ENCODE results near the gene CLIP1. TPM values are rescaled to one million over a fixed set of nuclear protein-coding genes. Genes with fewer than 3 reads are reported as not detected.

Gene CLIP1
- total and polyA plus RNA-seq, 4 donors = 26.6 to 93.7 (median 45.8) TPM

- H3K9ac ChIP-seq (ENCODE audit: insufficient read depth in 1 of 2, low read length in 2 of 2) = no peak overlapping the region
- no peaks in the 10 kb centered on the region for H3K4me1 ChIP-seq (ENCODE audit: control insufficient read depth in 5 of 5, insufficient read depth in 5 of 5, low read length in 5 of 5)
- H3K27me3 ChIP-seq (ENCODE audit: control insufficient read depth in 3 of 3, insufficient read depth in 3 of 3, low read length in 2 of 3) = no peaks in the 10 kb centered on the region
- H3K27ac ChIP-seq (ENCODE audit: low read depth in 1 of 2, low read length in 1 of 2) = no peak overlapping the region
- peaks cover 4 to 12% (median 8%) of the 10 kb centered on the region in 4 donors for H3K36me3 ChIP-seq (ENCODE audit: control insufficient read depth in 4 of 4, insufficient read depth in 4 of 4, low read length in 4 of 4)
- H3K9me3 ChIP-seq (ENCODE audit: control insufficient read depth in 4 of 4, insufficient read depth in 3 of 4, low read length in 3 of 4) = no peaks in the 10 kb centered on the region
- no peak for ATAC-seq (ENCODE audit: insufficient read depth, low FRiP score)
- DNase-seq = no peak
- no peak for TF ChIP-seq CTCF (IDR thresholded peaks at IDR 0.05; ENCODE audit: control extremely low read depth, extremely low read depth)
- WGBS, 2 donors = 96 to 97% methylated on average over 14 of the region's 14 CpGs
- no peak overlapping the region for H3K4me3 ChIP-seq
Measured at GRCh38 chr12:122298071-122298748, 124.3 kb downstream of the CLIP1 start.

- peaks cover 4 to 12% (median 8%) of the 10 kb centered on the region in 4 donors for H3K36me3 ChIP-seq (ENCODE audit: control insufficient read depth in 4 of 4, insufficient read depth in 4 of 4, low read length in 4 of 4)
- H3K9me3 ChIP-seq (ENCODE audit: control insufficient read depth in 4 of 4, insufficient read depth in 3 of 4, low read length in 3 of 4) = no peaks in the 10 kb centered on the region
- DNase-seq (no peak), ATAC-seq (ENCODE audit: insufficient read depth, low FRiP score) (no peak)
- no peak overlapping the region for H3K9ac ChIP-seq (ENCODE audit: insufficient read depth in 1 of 2, low read length in 2 of 2)
- 93 to 96% methylated on average over 9 of the region's 9 CpGs for WGBS, 2 donors
- no peaks in the 10 kb centered on the region for H3K4me1 ChIP-seq (ENCODE audit: control insufficient read depth in 5 of 5, insufficient read depth in 5 of 5, low read length in 5 of 5)
- H3K4me3 ChIP-seq = no peak overlapping the region
- H3K27ac ChIP-seq (ENCODE audit: low read depth in 1 of 2, low read length in 1 of 2) = no peak overlapping the region
- no peaks in the 10 kb centered on the region for H3K27me3 ChIP-seq (ENCODE audit: control insufficient read depth in 3 of 3, insufficient read depth in 3 of 3, low read length in 2 of 3)
- TF ChIP-seq CTCF (IDR thresholded peaks at IDR 0.05; ENCODE audit: control extremely low read depth, extremely low read depth) = no peak
Measured at GRCh38 chr12:122297494-122297893, 125.0 kb downstream of the CLIP1 start.

- no peak overlapping the region for H3K9ac ChIP-seq (ENCODE audit: insufficient read depth in 1 of 2, low read length in 2 of 2)
- no peaks in the 10 kb centered on the region for H3K27me3 ChIP-seq (ENCODE audit: control insufficient read depth in 3 of 3, insufficient read depth in 3 of 3, low read length in 2 of 3)
- no peak overlapping the region for H3K4me3 ChIP-seq
- TF ChIP-seq CTCF (IDR thresholded peaks at IDR 0.05; ENCODE audit: control extremely low read depth, extremely low read depth) = no peak
- no peaks in the 10 kb centered on the region for H3K4me1 ChIP-seq (ENCODE audit: control insufficient read depth in 5 of 5, insufficient read depth in 5 of 5, low read length in 5 of 5)
- H3K27ac ChIP-seq (ENCODE audit: low read depth in 1 of 2, low read length in 1 of 2) = no peak overlapping the region
- DNase-seq = no peak
- no peak for ATAC-seq (ENCODE audit: insufficient read depth, low FRiP score)
- no peaks in the 10 kb centered on the region for H3K9me3 ChIP-seq (ENCODE audit: control insufficient read depth in 4 of 4, insufficient read depth in 3 of 4, low read length in 3 of 4)
- peaks cover 6 to 16% (median 8%) of the 10 kb centered on the region in 4 donors for H3K36me3 ChIP-seq (ENCODE audit: control insufficient read depth in 4 of 4, insufficient read depth in 4 of 4, low read length in 4 of 4)
Measured at GRCh38 chr12:122295877-122296276, 126.6 kb downstream of the CLIP1 start.

- no peaks in the 10 kb centered on the region for H3K9me3 ChIP-seq (ENCODE audit: control insufficient read depth in 4 of 4, insufficient read depth in 3 of 4, low read length in 3 of 4)
- no peak overlapping the region for H3K27ac ChIP-seq (ENCODE audit: low read depth in 1 of 2, low read length in 1 of 2)
- no peaks in the 10 kb centered on the region for H3K4me1 ChIP-seq (ENCODE audit: control insufficient read depth in 5 of 5, insufficient read depth in 5 of 5, low read length in 5 of 5)
- no peak for DNase-seq
- peaks cover 3 to 10% (median 6%) of the 10 kb centered on the region in 4 donors for H3K36me3 ChIP-seq (ENCODE audit: control insufficient read depth in 4 of 4, insufficient read depth in 4 of 4, low read length in 4 of 4)
- TF ChIP-seq CTCF (IDR thresholded peaks at IDR 0.05; ENCODE audit: control extremely low read depth, extremely low read depth) = no peak
- no peaks in the 10 kb centered on the region for H3K27me3 ChIP-seq (ENCODE audit: control insufficient read depth in 3 of 3, insufficient read depth in 3 of 3, low read length in 2 of 3)
- no peak overlapping the region for H3K9ac ChIP-seq (ENCODE audit: insufficient read depth in 1 of 2, low read length in 2 of 2)
- WGBS, 2 donors = 90 to 93% methylated on average over 3 of the region's 3 CpGs
- H3K4me3 ChIP-seq = no peak overlapping the region
- no peak for ATAC-seq (ENCODE audit: insufficient read depth, low FRiP score)
Measured at GRCh38 chr12:122293081-122293480, 129.4 kb downstream of the CLIP1 start.

Measured in lung (tissue), 12 donors.